Panc1 (cell line): ENCODE measurements around the gene RNF220. TPM values are rescaled to one million over a fixed set of nuclear protein-coding genes. Genes with fewer than 3 reads are reported as not detected.

Experiments
- ATAC-seq: fragments of 200-7000 bp; cut with Tn5 transposase; 2 replicates; pipeline ENCODE4 v1.9.1; 2020; ENCODE audit warnings: mild to moderate bottlenecking, moderate library complexity
- BruUV-seq: library from RNA; stranded (reverse); fragments of 400-500 nt; replicated peaks from 2 replicates; lab custom pipeline; 2021; lab: Mats Ljungman, UMichigan
- CTCF ChIA-PET: fragments of 300-600 bp; sonication (Branson Sonifier 250); formaldehyde crosslinking; loops from one replicate; lab custom pipeline; 2022; ENCODE audit warnings: antibody characterized with exemption; lab: Charles Lee
- POLR2A ChIA-PET: fragments of 300-600 bp; sonication (Branson Sonifier 250); formaldehyde crosslinking; loops from one replicate; lab custom pipeline; 2022; ENCODE audit warnings: antibody characterized with exemption; lab: Charles Lee
- DNase-seq: peaks from one replicate; pipeline ENCODE4 v3.0.0-alpha.2; 2010; ENCODE audit warnings: low read depth, low spot score
- H3K27ac ChIP-seq: 2 replicates; pipeline ENCODE4 v1.5.1; 2011; ENCODE audit warnings: mild to moderate bottlenecking, low read length, inconsistent platforms
- H3K27me3 ChIP-seq: fragments of 200-500 bp; sonication (Bioruptor generic); 2 replicates; pipeline ENCODE4 v1.6.0; 2014; ENCODE audit warnings: low read length, inconsistent platforms; ENCODE audit not compliant: control insufficient read depth, insufficient read depth
- H3K36me3 ChIP-seq: fragments of 200-500 bp; sonication (Bioruptor generic); 2 replicates; pipeline ENCODE4 v1.5.1; 2014; ENCODE audit warnings: inconsistent platforms, mild to moderate bottlenecking, low read length, moderate library complexity; ENCODE audit not compliant: control insufficient read depth, insufficient read depth
- H3K4me1 ChIP-seq: 2 replicates; pipeline ENCODE4 v1.5.1; 2011; ENCODE audit warnings: inconsistent platforms, mild to moderate bottlenecking, low read length, moderate library complexity; ENCODE audit not compliant: control insufficient read depth, insufficient read depth
- H3K4me3 ChIP-seq, 2 experiments: 2 replicates each; pipeline ENCODE4 v1.5.1; 2011 to 2012; ENCODE audit warnings: low read depth in 2 of 2, low read length in 2 of 2, mild to moderate bottlenecking in 2 of 2, inconsistent platforms in 1 of 2, moderate library complexity in 1 of 2
- H3K9me3 ChIP-seq: fragments of 200-500 bp; sonication (Bioruptor generic); 2 replicates; pipeline ENCODE4 v1.5.1; 2014; ENCODE audit warnings: low read depth, mild to moderate bottlenecking, inconsistent platforms, low read length, moderate library complexity; ENCODE audit not compliant: control insufficient read depth, insufficient read depth
- POLR2AphosphoS5 ChIP-seq: IDR thresholded peaks from 2 replicates; pipeline ENCODE4 v1.6.1; 2012; ENCODE audit warnings: mild to moderate bottlenecking, low read depth, low read length, moderate library complexity
- SIN3A ChIP-seq: IDR thresholded peaks from 2 replicates; pipeline ENCODE4 v1.6.1; 2012; ENCODE audit warnings: low read depth, mild to moderate bottlenecking, low read length, moderate library complexity, borderline replicate concordance; ENCODE audit not compliant: insufficient read depth
- TCF7L2 ChIP-seq: IDR thresholded peaks from 2 replicates; pipeline ENCODE4 v1.6.1; 2011; ENCODE audit warnings: mild to moderate bottlenecking, low read depth, low read length, inconsistent platforms
- in situ Hi-C: cut with HindIII; loops from 2 replicates; pipeline ENCODE4 v1.10.0; 2016; ENCODE audit warnings: low sequenced_read_pairs, low pct_unique_long_range_greater_than_20kb
- intact Hi-C: fragments of 100-400 bp; cut with micrococcal nuclease; formaldehyde crosslinking; loops from one replicate; pipeline ENCODE4 v1.10.0; 2022; ENCODE audit not compliant: unreplicated experiment
- total RNA-seq: library from RNA; stranded (reverse); gene quantifications from one replicate; pipeline ENCODE4 v1.2.1, GENCODE V29; 2021; ENCODE audit not compliant: unreplicated experiment
- TF ChIP-seq, protein P1 (sequence below), 2 experiments: IDR thresholded peaks; 2 replicates each; pipeline ENCODE4 v1.6.1; 2011 to 2012; ENCODE audit warnings: low read depth in 2 of 2, control low read depth in 1 of 2, low read length in 1 of 2, mild to moderate bottlenecking in 1 of 2, moderate library complexity in 1 of 2; ENCODE audit not compliant: insufficient read depth in 1 of 2
- TF ChIP-seq, protein P2 (sequence below): fragments of 450-650 bp; IDR thresholded peaks from 2 replicates; pipeline ENCODE4 v1.5.1; 2017; ENCODE audit warnings: mild to moderate bottlenecking

RNF220 gene
- total RNA-seq, 1 experiment from 2014 or later = 64.9 TPM

GRCh38 chr1:44526295-44527073, 121.4 kb downstream of the RNF220 start:
- TF ChIP-seq TCF7L2 (no peak), POLR2AphosphoS5 (no peak), SIN3A (no peak)
- TF ChIP-seq, protein P1, sequence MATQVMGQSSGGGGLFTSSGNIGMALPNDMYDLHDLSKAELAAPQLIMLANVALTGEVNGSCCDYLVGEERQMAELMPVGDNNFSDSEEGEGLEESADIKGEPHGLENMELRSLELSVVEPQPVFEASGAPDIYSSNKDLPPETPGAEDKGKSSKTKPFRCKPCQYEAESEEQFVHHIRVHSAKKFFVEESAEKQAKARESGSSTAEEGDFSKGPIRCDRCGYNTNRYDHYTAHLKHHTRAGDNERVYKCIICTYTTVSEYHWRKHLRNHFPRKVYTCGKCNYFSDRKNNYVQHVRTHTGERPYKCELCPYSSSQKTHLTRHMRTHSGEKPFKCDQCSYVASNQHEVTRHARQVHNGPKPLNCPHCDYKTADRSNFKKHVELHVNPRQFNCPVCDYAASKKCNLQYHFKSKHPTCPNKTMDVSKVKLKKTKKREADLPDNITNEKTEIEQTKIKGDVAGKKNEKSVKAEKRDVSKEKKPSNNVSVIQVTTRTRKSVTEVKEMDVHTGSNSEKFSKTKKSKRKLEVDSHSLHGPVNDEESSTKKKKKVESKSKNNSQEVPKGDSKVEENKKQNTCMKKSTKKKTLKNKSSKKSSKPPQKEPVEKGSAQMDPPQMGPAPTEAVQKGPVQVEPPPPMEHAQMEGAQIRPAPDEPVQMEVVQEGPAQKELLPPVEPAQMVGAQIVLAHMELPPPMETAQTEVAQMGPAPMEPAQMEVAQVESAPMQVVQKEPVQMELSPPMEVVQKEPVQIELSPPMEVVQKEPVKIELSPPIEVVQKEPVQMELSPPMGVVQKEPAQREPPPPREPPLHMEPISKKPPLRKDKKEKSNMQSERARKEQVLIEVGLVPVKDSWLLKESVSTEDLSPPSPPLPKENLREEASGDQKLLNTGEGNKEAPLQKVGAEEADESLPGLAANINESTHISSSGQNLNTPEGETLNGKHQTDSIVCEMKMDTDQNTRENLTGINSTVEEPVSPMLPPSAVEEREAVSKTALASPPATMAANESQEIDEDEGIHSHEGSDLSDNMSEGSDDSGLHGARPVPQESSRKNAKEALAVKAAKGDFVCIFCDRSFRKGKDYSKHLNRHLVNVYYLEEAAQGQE (IDR thresholded peaks at IDR 0.05; ENCODE audit: insufficient read depth in 1 of 2, low read depth in 2 of 2, low read length in 1 of 2) = no peak
- TF ChIP-seq, protein P2, sequence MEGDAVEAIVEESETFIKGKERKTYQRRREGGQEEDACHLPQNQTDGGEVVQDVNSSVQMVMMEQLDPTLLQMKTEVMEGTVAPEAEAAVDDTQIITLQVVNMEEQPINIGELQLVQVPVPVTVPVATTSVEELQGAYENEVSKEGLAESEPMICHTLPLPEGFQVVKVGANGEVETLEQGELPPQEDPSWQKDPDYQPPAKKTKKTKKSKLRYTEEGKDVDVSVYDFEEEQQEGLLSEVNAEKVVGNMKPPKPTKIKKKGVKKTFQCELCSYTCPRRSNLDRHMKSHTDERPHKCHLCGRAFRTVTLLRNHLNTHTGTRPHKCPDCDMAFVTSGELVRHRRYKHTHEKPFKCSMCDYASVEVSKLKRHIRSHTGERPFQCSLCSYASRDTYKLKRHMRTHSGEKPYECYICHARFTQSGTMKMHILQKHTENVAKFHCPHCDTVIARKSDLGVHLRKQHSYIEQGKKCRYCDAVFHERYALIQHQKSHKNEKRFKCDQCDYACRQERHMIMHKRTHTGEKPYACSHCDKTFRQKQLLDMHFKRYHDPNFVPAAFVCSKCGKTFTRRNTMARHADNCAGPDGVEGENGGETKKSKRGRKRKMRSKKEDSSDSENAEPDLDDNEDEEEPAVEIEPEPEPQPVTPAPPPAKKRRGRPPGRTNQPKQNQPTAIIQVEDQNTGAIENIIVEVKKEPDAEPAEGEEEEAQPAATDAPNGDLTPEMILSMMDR = no peak
- POLR2A ChIA-PET = no interaction called here
- H3K27ac ChIP-seq = no peak overlapping the region
- no TSS peak for BruUV-seq
- no peaks in the 10 kb centered on the region for H3K9me3 ChIP-seq
- peaks cover under 1% of the 10 kb centered on the region for H3K4me1 ChIP-seq
- ATAC-seq = no peak
- no peak for DNase-seq
- in situ Hi-C loops = no loop called here
- H3K36me3 ChIP-seq = no peaks in the 10 kb centered on the region
- intact Hi-C loops = no loop called here
- H3K4me3 ChIP-seq = no peak overlapping the region
- no peaks in the 10 kb centered on the region for H3K27me3 ChIP-seq
- CTCF ChIA-PET = no interaction called here

DNA sequence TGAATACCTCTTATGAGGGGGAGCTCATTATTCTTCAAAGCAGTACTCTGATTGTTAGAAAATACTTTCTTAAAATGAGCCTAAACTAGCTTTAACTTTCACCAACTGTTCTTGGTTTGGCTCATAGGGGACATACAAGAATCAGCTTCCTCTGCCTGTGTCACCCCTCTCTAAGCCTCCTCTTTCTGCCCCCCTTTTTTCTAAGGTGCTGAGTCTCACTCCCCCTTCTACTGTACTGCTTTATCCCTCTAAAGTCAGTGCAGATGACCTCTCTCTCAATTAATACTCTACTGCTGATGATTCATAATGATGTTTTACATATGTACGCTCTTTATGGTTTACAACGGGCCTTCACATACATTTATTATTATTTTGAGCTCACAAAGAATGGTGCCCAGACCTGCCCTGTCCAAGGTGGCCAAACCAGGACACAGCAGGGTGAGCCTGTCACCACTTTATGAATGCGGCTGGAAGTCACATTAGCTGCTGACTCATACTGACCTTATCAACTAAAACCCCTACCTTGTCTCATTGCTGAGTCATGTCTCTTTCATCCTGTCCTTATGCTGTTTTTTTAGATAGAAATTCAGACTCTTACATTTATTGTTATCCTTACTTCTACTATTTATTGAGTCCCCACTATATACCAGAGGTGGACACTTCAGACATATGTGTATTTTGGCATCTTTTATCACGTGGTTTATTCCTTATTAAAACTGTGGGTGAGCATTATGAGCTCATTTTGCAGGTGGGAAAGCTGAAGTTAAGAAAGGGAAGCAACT, 126.9 kb downstream of the RNF220 start:
- ATAC-seq (peak; percentile 98), DNase-seq (no peak)
- H3K4me1 ChIP-seq = peaks cover 15% of the 10 kb centered on the region
- no peaks in the 10 kb centered on the region for H3K27me3 ChIP-seq
- no peaks in the 10 kb centered on the region for H3K36me3 ChIP-seq
- CTCF ChIA-PET = no interaction called here
- peak overlapping the region; percentile 60 for H3K27ac ChIP-seq
- intact Hi-C loops (no loop called here), in situ Hi-C loops (no loop called here)
- POLR2A ChIA-PET = no interaction called here
- no peak for TF ChIP-seq SIN3A
- TF ChIP-seq, protein P1 (IDR thresholded peaks at IDR 0.05; ENCODE audit: insufficient read depth in 1 of 2, low read depth in 2 of 2, low read length in 1 of 2) = peak; percentile 67 to 75; a peak in 3 of 4 replicates
- no peaks in the 10 kb centered on the region for H3K9me3 ChIP-seq
- H3K4me3 ChIP-seq = no peak overlapping the region
- no TSS peak for BruUV-seq
